Transverse colon (tissue), 4 donors: ENCODE results near the gene PTPRD.

Experiments used
- POLR2A ChIP-seq: fragments of 450-650 bp; IDR thresholded peaks from one replicate; pipeline ENCODE4 v1.6.1; 2016; ENCODE audit warnings: antibody characterized with exemption, mild to moderate bottlenecking, moderate library complexity
- POLR2AphosphoS5 ChIP-seq, 3 donors: sonication (generic); formaldehyde crosslinking; IDR thresholded peaks; one replicate each; pipeline ENCODE4 v1.6.1; 2016; ENCODE audit warnings: antibody characterized with exemption in 3 of 3
- TF ChIP-seq, protein P1 (sequence below), 5 experiments: fragments of 200-600 bp in 3 of 5; fragments of 450-650 bp in 2 of 5; sonication (generic) in 3 of 5; IDR thresholded peaks; 1 replicate in 2 of 5; 2 replicates in 3 of 5; pipeline ENCODE4 v1.5.1; 2016 to 2017; ENCODE audit warnings: antibody characterized with exemption in 5 of 5, inconsistent platforms in 3 of 5, mild to moderate bottlenecking in 2 of 5, moderate library complexity in 1 of 5

DNA sequence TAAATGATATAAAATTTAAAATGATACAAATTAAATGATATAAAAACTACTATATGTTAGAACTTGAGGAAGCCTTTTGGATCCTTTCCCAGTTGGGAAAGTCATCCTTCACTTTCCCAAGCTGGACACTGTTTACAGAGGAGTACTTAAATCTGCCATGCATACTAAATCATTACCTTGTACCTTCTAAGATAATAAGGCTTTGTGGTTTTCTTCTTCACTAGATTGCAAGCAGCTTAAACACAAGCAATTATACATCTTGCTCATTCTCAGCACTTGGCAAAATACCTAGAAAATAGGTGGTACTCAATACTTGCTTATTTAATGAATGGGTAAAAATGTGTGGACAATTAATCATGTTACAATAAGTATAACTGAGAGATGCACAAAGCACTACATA is 666.8 kb downstream of the PTPRD start:
- TF ChIP-seq, protein P1, sequence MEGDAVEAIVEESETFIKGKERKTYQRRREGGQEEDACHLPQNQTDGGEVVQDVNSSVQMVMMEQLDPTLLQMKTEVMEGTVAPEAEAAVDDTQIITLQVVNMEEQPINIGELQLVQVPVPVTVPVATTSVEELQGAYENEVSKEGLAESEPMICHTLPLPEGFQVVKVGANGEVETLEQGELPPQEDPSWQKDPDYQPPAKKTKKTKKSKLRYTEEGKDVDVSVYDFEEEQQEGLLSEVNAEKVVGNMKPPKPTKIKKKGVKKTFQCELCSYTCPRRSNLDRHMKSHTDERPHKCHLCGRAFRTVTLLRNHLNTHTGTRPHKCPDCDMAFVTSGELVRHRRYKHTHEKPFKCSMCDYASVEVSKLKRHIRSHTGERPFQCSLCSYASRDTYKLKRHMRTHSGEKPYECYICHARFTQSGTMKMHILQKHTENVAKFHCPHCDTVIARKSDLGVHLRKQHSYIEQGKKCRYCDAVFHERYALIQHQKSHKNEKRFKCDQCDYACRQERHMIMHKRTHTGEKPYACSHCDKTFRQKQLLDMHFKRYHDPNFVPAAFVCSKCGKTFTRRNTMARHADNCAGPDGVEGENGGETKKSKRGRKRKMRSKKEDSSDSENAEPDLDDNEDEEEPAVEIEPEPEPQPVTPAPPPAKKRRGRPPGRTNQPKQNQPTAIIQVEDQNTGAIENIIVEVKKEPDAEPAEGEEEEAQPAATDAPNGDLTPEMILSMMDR (IDR thresholded peaks at IDR 0.05): no peak
- no peak for TF ChIP-seq POLR2AphosphoS5 (IDR thresholded peaks at IDR 0.05)
- TF ChIP-seq POLR2A: no peak
